Stimulated activated CD4-positive, alpha-beta T cell treated with anti-CD3 and anti-CD28 coated beads, Interleukin-15, amount 100 ng/mL, for 24 hours (primary cell): ENCODE measurements around the gene RDH16.
"Not testable (repeated sequence)": the region's sequence is repeated elsewhere in the genome, so short reads cannot be mapped to it uniquely, and the experiment has no call there.

Source experiments
- DNase-seq: peaks from one replicate; pipeline ENCODE4 v3.0.0-alpha.2; 2020

RDH16 gene

DNA sequence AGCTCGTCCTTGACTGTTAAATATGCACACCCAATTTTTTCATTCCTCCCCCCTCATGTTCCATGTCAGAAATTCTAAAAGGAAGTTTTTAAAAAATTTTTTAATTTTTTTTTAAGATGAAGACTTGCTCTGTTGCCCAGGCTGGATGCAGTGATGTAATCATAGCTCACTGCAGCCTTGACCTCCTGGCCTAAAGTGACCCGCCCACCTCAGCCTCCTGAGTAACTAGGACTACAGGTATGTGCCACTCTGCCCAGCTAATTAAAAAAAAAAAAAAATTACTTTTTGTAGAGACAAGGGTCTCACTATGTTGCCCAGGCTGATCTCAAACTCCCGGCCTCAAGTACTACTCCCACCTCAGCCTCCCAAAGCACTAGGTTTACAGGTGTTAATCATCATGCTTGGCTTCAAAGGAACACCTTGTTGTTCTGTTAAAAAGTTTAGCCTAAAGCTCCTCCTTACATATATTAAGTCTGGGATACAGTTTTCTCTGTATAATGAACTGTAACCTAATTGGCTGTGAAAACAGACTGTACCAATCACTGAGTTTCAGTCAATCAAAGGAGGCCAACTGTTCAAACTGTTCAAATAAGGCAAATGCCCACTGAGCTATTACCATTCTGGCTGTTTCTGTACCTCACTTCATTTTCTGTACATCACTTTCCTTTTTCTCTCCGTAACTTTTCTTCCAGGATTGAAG lies 41.0 kb downstream of the RDH16 start:
- no peak for DNase-seq

DNA sequence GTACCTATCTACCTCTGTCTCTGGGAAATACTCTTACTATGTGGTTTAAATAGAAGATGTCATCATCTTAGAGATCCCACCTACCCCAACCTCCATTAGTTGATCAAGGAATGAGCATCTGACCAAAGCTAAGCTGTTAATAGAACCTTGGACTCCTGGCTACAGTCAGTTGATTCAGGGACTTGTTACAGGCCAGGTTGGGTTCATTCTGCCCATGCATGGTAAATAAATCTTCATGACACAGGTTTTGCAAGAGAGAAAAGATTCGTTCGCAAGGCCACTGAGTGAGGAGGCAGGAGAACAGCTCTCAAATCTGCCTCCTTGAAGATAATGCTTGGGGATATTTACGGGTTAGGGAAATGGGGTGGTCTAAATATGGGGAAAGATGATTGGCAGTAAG lies 42.7 kb downstream of the RDH16 start:
- DNase-seq, result no peak

DNA sequence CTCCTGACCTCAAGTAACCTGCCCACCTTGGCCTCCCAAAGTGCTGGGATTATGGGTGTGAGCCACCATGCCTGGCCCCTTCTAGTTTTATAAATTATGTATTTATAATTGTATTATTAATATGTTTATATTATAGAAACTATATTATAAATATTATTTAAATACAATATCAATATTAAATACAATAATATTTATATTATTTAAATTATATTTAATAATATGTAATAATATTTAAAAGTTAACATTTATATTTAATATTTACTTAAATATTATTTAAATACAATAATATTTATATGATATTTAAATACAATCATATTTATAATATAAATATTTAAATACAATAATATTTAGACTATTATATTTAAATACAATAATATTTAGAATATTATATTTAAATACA lies 43.2 kb downstream of the RDH16 start:
- DNase-seq, result no peak

DNA sequence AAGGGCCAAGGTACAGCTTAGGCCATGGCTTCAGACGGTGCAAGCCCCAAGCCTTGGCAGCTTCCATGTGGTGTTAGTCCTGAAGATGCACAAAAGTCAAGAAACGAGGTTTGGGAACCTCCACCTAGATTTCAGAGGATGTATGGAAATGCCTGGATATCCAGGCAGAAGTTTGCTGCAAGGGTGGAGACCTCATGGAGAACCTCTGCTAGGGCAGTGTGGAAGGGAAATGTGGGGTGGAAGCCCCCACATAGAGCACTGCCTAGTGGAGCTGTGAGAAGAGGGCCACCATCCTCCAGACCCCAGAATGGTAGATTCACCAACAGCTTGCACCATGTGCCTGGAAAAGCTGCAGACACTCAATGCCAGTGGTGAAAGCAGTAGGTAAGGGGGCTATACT lies 48.0 kb downstream of the RDH16 start:
- DNase-seq, result not testable (repeated sequence)

DNA sequence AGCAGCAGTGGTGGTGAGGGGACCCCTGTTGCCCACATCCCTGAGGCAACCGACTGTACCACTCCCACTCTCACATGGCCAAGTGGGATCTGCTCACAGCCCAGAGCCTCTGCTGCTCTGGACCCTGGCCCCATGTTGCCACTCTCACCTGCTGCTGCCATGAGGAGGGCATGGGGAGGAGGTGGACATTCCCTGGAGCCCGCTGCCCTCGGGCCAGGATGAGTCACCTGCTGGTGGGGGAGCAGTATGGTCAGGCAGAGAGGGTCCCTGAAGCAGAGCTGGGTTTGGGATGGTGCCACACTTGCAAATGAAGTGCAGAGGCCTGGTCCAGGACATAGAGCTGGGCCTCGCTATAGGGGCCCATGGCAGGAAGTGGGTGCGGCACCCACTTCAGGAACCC lies 49.3 kb downstream of the RDH16 start:
- no peak for DNase-seq

DNA sequence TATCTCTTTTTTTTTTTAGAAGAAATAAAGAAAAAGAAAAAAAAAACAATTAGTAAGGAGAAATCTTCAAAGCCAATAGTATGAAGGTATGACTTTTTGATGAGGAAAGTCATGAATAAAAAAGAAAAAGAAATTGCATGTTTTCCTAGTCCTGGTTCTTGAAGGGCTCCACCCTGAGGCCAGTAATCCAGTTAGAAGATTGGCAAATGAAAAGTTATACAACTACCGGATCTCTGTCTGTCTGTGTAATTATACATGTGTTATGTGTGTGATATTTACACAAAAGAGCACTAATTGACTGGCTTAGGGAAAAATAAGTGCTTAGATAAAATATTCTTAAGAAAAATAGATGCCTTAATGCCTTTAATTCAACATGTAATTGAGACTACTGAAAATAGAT lies 51.6 kb downstream of the RDH16 start:
- DNase-seq, result no peak

DNA sequence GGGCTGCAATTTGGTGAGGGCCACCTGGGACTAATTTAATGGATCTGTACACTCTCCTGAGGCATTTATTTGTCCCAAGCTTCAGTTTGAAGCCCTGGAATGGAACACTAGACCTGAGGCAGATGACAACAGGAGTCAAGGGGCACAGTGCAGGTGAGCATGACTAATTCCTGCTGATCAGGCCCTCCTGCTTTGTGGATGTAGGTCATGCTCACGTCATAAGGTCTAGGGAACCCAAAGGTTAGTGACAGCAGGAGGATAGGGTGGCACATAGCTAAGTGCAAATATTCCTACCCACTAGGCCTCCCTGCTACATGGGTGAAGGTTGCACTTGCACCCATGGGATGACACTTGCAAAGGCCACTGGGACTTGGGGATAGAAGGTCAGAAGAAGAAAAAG lies 54.0 kb downstream of the RDH16 start:
- no peak for DNase-seq
